Measurements from ENCODE around the gene DNAH9. TPM values are rescaled to one million over a fixed set of nuclear protein-coding genes. Genes with fewer than 3 reads are reported as not detected.

DNAH9 gene, protein sequence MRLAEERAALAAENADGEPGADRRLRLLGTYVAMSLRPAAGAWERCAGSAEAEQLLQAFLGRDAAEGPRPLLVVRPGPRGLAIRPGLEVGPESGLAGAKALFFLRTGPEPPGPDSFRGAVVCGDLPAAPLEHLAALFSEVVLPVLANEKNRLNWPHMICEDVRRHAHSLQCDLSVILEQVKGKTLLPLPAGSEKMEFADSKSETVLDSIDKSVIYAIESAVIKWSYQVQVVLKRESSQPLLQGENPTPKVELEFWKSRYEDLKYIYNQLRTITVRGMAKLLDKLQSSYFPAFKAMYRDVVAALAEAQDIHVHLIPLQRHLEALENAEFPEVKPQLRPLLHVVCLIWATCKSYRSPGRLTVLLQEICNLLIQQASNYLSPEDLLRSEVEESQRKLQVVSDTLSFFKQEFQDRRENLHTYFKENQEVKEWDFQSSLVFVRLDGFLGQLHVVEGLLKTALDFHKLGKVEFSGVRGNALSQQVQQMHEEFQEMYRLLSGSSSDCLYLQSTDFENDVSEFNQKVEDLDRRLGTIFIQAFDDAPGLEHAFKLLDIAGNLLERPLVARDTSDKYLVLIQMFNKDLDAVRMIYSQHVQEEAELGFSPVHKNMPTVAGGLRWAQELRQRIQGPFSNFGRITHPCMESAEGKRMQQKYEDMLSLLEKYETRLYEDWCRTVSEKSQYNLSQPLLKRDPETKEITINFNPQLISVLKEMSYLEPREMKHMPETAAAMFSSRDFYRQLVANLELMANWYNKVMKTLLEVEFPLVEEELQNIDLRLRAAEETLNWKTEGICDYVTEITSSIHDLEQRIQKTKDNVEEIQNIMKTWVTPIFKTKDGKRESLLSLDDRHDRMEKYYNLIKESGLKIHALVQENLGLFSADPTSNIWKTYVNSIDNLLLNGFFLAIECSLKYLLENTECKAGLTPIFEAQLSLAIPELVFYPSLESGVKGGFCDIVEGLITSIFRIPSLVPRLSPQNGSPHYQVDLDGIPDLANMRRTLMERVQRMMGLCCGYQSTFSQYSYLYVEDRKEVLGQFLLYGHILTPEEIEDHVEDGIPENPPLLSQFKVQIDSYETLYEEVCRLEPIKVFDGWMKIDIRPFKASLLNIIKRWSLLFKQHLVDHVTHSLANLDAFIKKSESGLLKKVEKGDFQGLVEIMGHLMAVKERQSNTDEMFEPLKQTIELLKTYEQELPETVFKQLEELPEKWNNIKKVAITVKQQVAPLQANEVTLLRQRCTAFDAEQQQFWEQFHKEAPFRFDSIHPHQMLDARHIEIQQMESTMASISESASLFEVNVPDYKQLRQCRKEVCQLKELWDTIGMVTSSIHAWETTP (N-terminal part only)
- total RNA-seq (2021) = 0.22 and 0.24 TPM in 2 replicates
- long read RNA-seq, partial matches to known transcripts = 3 of 4 reads
- long read RNA-seq, other reads (novel, unspliced or antisense) = 1 of 4 reads

GRCh38 chr17:11598274-11599221 is at the start of gene DNAH9:
DNAH9 (plus strand) TSS chr17:11598470; CDS start chr17:11598499, 29 bp downstream.
- peak within 1 kb of the TSS; percentile 83 for H2AFZ ChIP-seq (ENCODE audit: low read length)
- no CpG with 5 or more reads among the region's 84 CpGs for WGBS (ENCODE audit: extremely low coverage, insufficient read length, low lambda C conversion rate)

More at GRCh38 chr17:11598274-11599221, at the start of gene DNAH9:
- H2BK5ac ChIP-seq (ENCODE audit: insufficient read length, low read length) = no peak within 1 kb of the TSS
- H3K9ac ChIP-seq (ENCODE audit: extremely low read depth, insufficient read length, low read length) = no peak within 1 kb of the TSS
- no peak within 1 kb of the TSS for H3K27ac ChIP-seq (ENCODE audit: insufficient read length, low read depth, low read length)
- H3K27me3 Mint-ChIP-seq (ENCODE audit: low read depth) = peaks cover 14% of the 10 kb centered on the region
- H2BK20ac ChIP-seq (ENCODE audit: low read depth, low read length, poor library complexity, severe bottlenecking) = no peak within 1 kb of the TSS
- no peaks in the 10 kb centered on the region for H3K9me3 Mint-ChIP-seq
- H4K5ac ChIP-seq (ENCODE audit: insufficient read length, low read depth, low read length) = no peak within 1 kb of the TSS
- no peak within 1 kb of the TSS for H3K14ac ChIP-seq (ENCODE audit: insufficient read depth, low read length)
- TF ChIP-seq, protein P1, sequence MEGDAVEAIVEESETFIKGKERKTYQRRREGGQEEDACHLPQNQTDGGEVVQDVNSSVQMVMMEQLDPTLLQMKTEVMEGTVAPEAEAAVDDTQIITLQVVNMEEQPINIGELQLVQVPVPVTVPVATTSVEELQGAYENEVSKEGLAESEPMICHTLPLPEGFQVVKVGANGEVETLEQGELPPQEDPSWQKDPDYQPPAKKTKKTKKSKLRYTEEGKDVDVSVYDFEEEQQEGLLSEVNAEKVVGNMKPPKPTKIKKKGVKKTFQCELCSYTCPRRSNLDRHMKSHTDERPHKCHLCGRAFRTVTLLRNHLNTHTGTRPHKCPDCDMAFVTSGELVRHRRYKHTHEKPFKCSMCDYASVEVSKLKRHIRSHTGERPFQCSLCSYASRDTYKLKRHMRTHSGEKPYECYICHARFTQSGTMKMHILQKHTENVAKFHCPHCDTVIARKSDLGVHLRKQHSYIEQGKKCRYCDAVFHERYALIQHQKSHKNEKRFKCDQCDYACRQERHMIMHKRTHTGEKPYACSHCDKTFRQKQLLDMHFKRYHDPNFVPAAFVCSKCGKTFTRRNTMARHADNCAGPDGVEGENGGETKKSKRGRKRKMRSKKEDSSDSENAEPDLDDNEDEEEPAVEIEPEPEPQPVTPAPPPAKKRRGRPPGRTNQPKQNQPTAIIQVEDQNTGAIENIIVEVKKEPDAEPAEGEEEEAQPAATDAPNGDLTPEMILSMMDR (conservative IDR thresholded peaks at IDR 0.05) = no peak
- no peaks in the 10 kb centered on the region for H4K20me1 ChIP-seq (ENCODE audit: control insufficient read depth, insufficient read depth, insufficient read length)
- no peak within 1 kb of the TSS for H3K4ac ChIP-seq (ENCODE audit: low read depth, low read length)
- H3K56ac ChIP-seq (ENCODE audit: insufficient read length, low read depth, low read length) = no peak within 1 kb of the TSS
- H3K79me1 ChIP-seq (ENCODE audit: insufficient read depth, low read depth, low read length, poor library complexity, severe bottlenecking) = no peaks in the 10 kb centered on the region
- no peaks in the 10 kb centered on the region for H3K27me3 ChIP-seq (ENCODE audit: insufficient read depth, low read length)
- no peaks in the 10 kb centered on the region for H3K4me1 ChIP-seq (ENCODE audit: insufficient read depth, low read length)
- no peaks in the 10 kb centered on the region for H3K23me2 ChIP-seq (ENCODE audit: insufficient read length, low read depth, low read length, poor library complexity, severe bottlenecking)
- H3K79me2 ChIP-seq (ENCODE audit: insufficient read depth, low read length) = no peaks in the 10 kb centered on the region
- H4K91ac ChIP-seq (ENCODE audit: insufficient read length, low read depth, low read length) = no peak within 1 kb of the TSS
- no peak within 1 kb of the TSS for H2BK12ac ChIP-seq (ENCODE audit: insufficient read length, low read depth, low read length)
- H2BK15ac ChIP-seq (ENCODE audit: low read depth, low read length) = no peak within 1 kb of the TSS
- H4K8ac ChIP-seq (replicated peaks; ENCODE audit: insufficient read length, low read depth, low read length) = no peak within 1 kb of the TSS
- no peak within 1 kb of the TSS for H2AK5ac ChIP-seq (ENCODE audit: insufficient read length, low read length)
- H3K4me1 Mint-ChIP-seq = peaks cover 7 to 11% of the 10 kb centered on the region in 2 experiments
- peak; percentile 99 for DNase-seq
- H3T11ph ChIP-seq (ENCODE audit: low read length) = no peak within 1 kb of the TSS
- H3K4me3 Mint-ChIP-seq = peak within 1 kb of the TSS; percentile 63 to 73
- H3K36me3 Mint-ChIP-seq (ENCODE audit: insufficient read depth in 1 of 3, low read depth in 3 of 3) = no peaks in the 10 kb centered on the region
- H3K23ac ChIP-seq (ENCODE audit: insufficient read length, low read depth, low read length) = no peak within 1 kb of the TSS
- H2BK120ac ChIP-seq (ENCODE audit: low read depth, low read length, poor library complexity, severe bottlenecking) = no peak within 1 kb of the TSS
- H3K4me2 ChIP-seq (ENCODE audit: insufficient read depth, insufficient read length, low read length) = peak within 1 kb of the TSS; percentile 61
- H3K18ac ChIP-seq (ENCODE audit: insufficient read length, low read depth, low read length) = no peak within 1 kb of the TSS
- H3K27ac Mint-ChIP-seq = no peak within 1 kb of the TSS
- H3K9me3 ChIP-seq (ENCODE audit: control insufficient read depth, low read depth, low read length) = no peaks in the 10 kb centered on the region
